MG63 (cell line): ENCODE results near the gene HPS5. TPM values are rescaled to one million over a fixed set of nuclear protein-coding genes. Genes with fewer than 3 reads are reported as not detected.
"Not testable (repeated sequence)": the region's sequence is repeated elsewhere in the genome, so short reads cannot be mapped to it uniquely, and the experiment has no call there.

ENCODE experiments used
- DNase-seq: peaks from one replicate; pipeline ENCODE4 v3.0.0-alpha.2; 2020
- H3K27me3 ChIP-seq: fragments of 250-450 bp; sonication (Bioruptor Pico); 2 replicates; pipeline ENCODE4 v1.5.1; 2020; ENCODE audit warnings: mild to moderate bottlenecking, moderate library complexity
- H3K36me3 ChIP-seq: fragments of 250-450 bp; sonication (Bioruptor Pico); 2 replicates; pipeline ENCODE4 v1.5.1; 2020; ENCODE audit warnings: mild to moderate bottlenecking, moderate library complexity
- H3K4me3 ChIP-seq: fragments of 250-450 bp; sonication (Bioruptor Pico); 2 replicates; pipeline ENCODE4 v1.5.1; 2020; ENCODE audit warnings: mild to moderate bottlenecking, moderate library complexity
- H3K9me3 ChIP-seq: fragments of 250-450 bp; sonication (Bioruptor Pico); 2 replicates; pipeline ENCODE4 v1.5.1; 2020; ENCODE audit warnings: mild to moderate bottlenecking, moderate library complexity
- total RNA-seq: library from RNA; depleted of rRNA; stranded (reverse); fragments of >200 nt; shearing (Covaris generic); gene quantifications from 2 replicates; pipeline ENCODE4 v1.2.3, GENCODE V29; 2014; ENCODE audit warnings: low replicate concordance

HPS5 gene
- total RNA-seq, 1 experiment from 2014 or later = 13.2 TPM

DNA sequence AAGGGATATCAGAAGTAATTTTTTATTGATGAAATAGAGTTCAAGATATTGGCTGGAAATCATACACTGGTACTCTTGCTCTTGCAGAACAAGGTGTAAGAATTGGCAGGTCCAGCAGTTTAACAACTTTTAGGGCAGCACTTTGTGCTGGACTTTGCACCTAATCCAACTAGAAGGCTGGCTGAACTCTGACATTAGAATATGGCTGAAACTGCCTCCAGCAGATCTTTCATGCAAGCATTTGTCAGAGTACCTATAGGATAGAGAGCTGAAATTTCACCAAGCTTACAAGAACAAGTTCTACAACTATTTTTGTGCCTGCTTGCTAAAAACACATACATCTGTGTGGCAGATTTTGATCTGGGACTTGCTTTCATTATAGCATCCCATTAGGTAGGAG, 17.2 kb downstream of the HPS5 start:
- no peak overlapping the region for H3K4me3 ChIP-seq
- H3K36me3 ChIP-seq = peaks cover 2% of the 10 kb centered on the region
- no peak for DNase-seq
- no peaks in the 10 kb centered on the region for H3K27me3 ChIP-seq
- no peaks in the 10 kb centered on the region for H3K9me3 ChIP-seq

- Histone ChIP-seq H3K9me3 (no peaks in the 10 kb centered on the region), H3K4me3 (no peak overlapping the region), H3K36me3 (no peaks in the 10 kb centered on the region; the same call in 1 of the 2 replicates), H3K27me3 (no peaks in the 10 kb centered on the region)
- no peak for DNase-seq
Observed at GRCh38 chr11:18299721-18300120, 22.2 kb downstream of the HPS5 start.

DNA sequence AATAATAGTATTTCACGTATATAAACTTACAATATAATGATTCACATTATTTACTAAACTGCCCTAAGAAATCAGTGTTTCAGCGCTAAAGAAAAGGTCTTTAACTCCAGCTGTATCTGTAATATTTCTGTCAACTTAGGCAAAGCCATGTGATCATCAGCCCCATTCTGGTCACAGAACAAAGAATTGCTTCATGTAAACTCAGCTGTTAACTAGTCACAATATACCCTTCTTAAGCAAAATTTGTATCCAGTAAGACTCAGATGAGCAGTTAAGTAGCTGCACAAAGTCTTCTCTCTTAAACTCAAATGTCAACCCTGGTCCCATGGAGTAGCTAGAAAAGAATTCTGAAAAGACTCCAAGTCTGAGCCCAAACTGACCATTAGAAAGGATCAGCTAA, 26.6 kb downstream of the HPS5 start:
- Histone ChIP-seq H3K36me3 (peaks cover 4% of the 10 kb centered on the region), H3K9me3 (no peaks in the 10 kb centered on the region), H3K27me3 (no peaks in the 10 kb centered on the region), H3K4me3 (no peak overlapping the region)
- no peak for DNase-seq

- Histone ChIP-seq H3K9me3 (no peaks in the 10 kb centered on the region), H3K36me3 (peaks cover 4% of the 10 kb centered on the region), H3K4me3 (no peak overlapping the region), H3K27me3 (no peaks in the 10 kb centered on the region)
- no peak for DNase-seq
Observed at GRCh38 chr11:18294862-18295261, 27.1 kb downstream of the HPS5 start.

DNA sequence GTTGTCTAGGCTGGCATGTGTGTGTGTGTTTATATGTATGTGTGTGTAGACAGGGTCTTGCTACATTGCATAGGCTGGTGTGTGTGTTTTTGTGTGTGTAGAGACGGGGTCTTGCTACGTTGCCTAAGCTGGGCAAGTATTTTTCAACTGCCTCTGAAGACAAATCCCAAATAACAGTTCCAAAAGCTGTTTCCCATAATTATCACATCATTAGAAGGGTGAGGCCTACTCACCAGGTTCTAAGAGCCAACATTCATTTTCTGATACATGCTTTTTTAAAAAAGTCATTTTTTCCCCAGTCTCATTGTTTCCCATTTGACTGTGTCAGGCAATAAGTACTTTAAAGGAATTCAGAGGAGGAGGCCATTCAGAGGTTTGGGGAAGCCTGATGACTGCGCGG, 33.0 kb downstream of the HPS5 start:
- H3K9me3 ChIP-seq = no peaks in the 10 kb centered on the region
- DNase-seq = no peak
- H3K36me3 ChIP-seq = peaks cover 9% of the 10 kb centered on the region
- H3K4me3 ChIP-seq = no peak overlapping the region
- no peaks in the 10 kb centered on the region for H3K27me3 ChIP-seq

DNA sequence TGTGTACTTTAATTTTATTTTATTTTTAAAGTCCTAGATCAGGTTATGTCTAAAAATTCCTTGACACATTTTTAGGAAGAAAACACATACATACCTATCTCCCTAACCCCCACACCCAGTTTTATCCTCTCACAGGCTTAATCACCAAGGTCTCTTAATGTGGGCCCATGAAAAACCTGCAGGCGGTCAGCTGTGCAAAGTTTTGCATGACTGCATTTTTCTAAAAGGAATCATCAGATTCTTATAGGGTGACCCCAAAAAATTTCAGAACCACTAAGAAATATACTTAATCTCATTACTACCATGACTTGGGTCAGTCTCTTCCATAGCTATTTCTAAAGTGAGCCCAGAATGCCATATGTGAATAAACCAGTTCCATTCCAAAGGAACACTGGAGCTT, 36.1 kb downstream of the HPS5 start:
- peaks cover 5% of the 10 kb centered on the region for H3K36me3 ChIP-seq
- no peak for DNase-seq

GRCh38 chr11:18282626-18283025, 39.3 kb downstream of the HPS5 start:
- H3K9me3 ChIP-seq = no peaks in the 10 kb centered on the region
- no peak overlapping the region for H3K4me3 ChIP-seq
- H3K27me3 ChIP-seq = no peaks in the 10 kb centered on the region
- H3K36me3 ChIP-seq = peaks cover 5% of the 10 kb centered on the region
- DNase-seq = no peak

More for the DNA sequence above, 36.1 kb downstream of the HPS5 start:
- H3K4me3 ChIP-seq = no peak overlapping the region
- no peaks in the 10 kb centered on the region for H3K27me3 ChIP-seq
- no peaks in the 10 kb centered on the region for H3K9me3 ChIP-seq

DNA sequence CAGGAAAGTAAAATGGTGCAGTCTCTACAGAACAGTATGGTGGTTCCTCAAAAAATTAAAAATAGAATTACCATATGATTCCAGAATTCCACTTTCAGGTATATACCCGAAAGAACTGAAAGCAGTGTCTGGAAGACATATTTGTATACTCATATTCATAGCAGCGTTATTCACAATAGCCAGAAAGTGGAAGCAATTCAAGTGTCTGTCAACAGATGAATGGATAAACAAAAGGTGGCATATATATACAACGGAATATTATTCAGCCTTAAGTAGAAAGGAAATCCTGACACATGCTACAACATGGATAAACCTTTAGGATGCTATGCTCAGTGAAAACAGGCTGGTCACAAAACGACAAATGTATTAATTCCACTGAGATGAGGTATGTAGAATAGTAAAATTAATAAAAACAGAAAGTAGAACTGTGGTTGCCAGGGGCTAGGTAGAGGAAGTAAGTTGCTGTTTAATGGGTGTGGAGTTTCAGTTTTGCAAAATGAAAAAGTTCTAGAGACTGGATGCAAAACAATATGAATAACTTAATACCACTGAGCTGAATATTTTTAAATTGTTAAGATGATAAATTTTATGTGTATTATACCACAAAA, 41.4 kb downstream of the HPS5 start:
- no peaks in the 10 kb centered on the region for H3K27me3 ChIP-seq
- no peaks in the 10 kb centered on the region; the same call in none of the 2 replicates for H3K36me3 ChIP-seq
- H3K4me3 ChIP-seq = no peak overlapping the region
- no peak for DNase-seq
- no peaks in the 10 kb centered on the region for H3K9me3 ChIP-seq

- H3K9me3 ChIP-seq = no peaks in the 10 kb centered on the region
- no peaks in the 10 kb centered on the region; the same call in none of the 2 replicates for H3K36me3 ChIP-seq
- no peaks in the 10 kb centered on the region for H3K27me3 ChIP-seq
- H3K4me3 ChIP-seq = no peak overlapping the region
- DNase-seq = no peak
Observed at GRCh38 chr11:18277565-18278271, 44.2 kb downstream of the HPS5 start.

DNA sequence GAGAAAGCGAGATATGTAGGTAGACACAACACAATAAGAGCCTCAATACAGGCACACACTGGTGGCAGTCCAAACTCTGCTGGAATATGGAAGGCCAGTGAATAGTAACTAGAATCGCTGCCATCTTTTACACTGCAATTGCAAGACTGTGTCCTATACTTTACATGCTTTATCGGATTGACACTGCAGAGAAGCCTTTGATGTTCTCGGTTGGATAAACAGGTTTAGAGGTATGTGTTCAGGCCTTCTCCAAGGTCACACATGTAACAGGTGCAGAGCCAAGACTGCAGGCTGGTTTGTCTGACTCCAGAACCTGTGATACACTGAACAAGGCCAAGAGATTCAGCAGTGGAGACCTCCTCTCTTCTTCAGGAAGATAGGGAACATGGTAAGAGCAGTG, 50.7 kb downstream of the HPS5 start:
- no peaks in the 10 kb centered on the region; the same call in 1 of the 2 replicates for H3K36me3 ChIP-seq
- no peaks in the 10 kb centered on the region for H3K27me3 ChIP-seq
- no peak for DNase-seq
- H3K9me3 ChIP-seq = no peaks in the 10 kb centered on the region
- H3K4me3 ChIP-seq = no peak overlapping the region

DNA sequence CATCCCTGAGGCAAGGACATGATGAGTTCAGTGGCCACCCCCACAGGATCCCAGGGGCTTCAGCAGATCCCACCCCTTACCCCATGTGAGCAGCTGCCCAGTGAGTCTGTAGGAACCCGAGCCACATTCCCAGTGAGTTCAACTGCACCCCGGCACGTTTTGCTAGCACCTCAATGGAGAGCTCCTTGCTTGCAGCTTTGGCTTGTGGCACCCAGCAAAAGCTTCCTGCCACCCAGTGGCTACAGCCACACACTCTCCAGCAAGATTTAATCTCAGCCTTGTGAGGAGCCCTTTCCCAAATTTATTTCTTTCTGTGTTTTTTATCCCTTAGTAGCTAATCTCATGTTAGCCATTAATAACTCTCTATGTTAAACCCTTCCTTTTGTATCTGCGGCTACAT, 51.8 kb downstream of the HPS5 start:
- H3K36me3 ChIP-seq = no peaks in the 10 kb centered on the region; the same call in 1 of the 2 replicates
- H3K4me3 ChIP-seq = no peak overlapping the region
- no peaks in the 10 kb centered on the region for H3K9me3 ChIP-seq
- no peaks in the 10 kb centered on the region for H3K27me3 ChIP-seq
- DNase-seq = no peak

DNA sequence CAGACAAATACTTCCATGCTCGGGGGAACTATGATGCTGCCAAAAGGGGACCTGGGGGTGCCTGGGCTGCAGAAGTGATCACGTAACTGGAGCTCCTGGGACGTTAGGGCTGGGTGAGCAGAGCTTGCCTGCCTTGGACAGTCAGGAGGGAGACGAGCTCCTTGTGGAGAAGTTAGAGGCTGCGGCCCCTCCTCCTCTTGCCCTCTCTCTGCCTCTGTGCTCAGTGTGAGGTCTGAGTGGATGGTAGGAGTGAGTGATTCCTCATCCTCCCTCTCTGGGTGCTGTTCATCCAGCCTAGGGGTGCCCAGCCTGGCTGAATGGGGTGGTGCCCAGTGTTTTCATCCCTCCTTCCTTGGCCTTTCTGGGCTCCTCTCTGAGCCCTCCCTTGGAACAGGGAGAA, 52.7 kb downstream of the HPS5 start:
- not testable (repeated sequence) for H3K9me3 ChIP-seq, DNase-seq, H3K4me3 ChIP-seq, H3K36me3 ChIP-seq, H3K27me3 ChIP-seq

GRCh38 chr11:18267335-18268133, 54.4 kb downstream of the HPS5 start:
- not testable (repeated sequence) for H3K9me3 ChIP-seq, DNase-seq, H3K27me3 ChIP-seq, H3K4me3 ChIP-seq, H3K36me3 ChIP-seq

DNA sequence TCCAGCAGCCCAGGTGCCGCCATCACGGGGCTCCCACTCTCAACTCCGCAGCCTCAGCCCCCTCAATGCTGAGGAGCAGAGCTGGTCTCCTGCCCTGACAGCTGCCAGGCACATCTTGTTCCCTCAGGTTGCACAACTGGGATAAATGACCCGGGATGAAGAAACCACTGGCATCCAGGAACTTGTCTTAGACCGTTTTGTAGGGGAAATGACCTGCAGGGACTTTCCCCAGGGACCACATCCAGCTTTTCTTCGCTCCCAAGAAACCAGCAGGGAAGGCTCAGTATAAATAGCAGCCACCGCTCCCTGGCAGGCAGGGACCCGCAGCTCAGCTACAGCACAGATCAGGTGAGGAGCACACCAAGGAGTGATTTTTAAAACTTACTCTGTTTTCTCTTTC, 56.0 kb downstream of the HPS5 start, which contains the start of gene SAA1:
SAA1 (plus strand) TSS at position 316 of the 400 bp plus-strand sequence. CDS start 624 bp downstream, outside the sequence.
- no peak for DNase-seq
- H3K27me3 ChIP-seq = no peaks in the 10 kb centered on the region
- no peak within 1 kb of the TSS for H3K4me3 ChIP-seq
- H3K9me3 ChIP-seq = no peaks in the 10 kb centered on the region
- H3K36me3 ChIP-seq = no peaks in the 10 kb centered on the region

DNA sequence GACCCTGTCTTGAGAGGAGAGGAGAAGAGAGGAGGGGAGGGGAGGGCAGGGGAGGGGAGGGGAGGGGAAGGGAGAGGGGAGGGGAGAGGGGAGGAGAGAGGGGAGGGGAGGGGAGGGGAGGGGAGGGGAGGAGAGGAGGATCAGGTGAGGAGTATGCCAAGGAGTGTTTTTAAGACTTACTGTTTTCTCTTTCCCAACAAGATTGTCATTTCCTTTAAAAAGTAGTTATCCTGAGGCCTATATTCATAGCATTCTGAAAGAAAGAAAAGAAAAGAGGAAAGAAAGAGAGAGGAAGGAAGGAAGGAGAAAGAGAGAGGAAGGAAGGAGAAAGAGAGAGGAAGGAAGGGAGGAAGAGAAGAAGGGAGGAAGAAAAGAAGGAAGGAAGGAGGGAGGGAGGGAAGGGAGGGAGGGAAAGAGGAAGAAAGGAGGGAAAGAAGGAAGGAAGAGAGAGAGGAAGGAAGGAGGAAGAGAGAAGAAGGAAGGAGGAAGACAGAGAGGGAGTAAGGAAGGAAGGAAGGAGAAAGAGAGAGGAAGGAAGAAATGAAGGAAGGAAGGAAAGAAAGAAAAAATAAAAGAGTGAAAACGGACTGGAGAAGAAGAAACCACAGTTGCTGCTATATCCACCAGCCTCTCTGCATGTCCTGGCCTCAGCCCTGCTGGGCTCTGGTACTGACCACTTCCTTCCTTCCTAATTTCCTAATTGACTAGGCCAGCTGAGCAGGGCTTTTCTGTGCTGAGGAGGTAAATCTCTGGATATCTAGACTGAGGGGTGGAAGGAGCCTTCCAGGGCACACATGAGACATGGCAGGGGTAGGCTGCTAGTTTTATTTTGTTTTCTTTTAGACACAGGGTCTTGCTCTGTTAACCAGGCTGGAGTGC, 57.0 kb downstream of the HPS5 start:
- Histone ChIP-seq H3K4me3 (no peak overlapping the region), H3K36me3 (no peaks in the 10 kb centered on the region), H3K27me3 (no peaks in the 10 kb centered on the region), H3K9me3 (no peaks in the 10 kb centered on the region)
- no peak for DNase-seq

DNA sequence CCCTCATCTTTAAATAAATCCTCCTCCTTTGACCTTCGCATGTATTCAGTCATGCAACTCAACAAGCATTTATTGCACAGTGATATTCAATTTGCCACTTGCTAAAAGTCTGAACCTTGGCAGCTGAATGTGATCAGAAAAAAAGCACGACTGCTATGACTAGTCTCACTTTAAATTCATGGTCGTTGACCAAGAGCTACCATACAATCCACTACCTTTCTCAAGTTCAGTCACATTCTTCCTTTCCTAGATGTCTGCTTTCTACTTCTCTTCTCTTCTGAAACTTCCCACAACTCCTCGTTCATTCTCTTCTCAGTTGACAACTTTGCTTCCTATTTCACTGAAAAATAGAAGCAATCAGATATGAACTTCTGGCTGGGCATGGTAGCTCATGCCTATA, 57.9 kb downstream of the HPS5 start:
- Histone ChIP-seq H3K27me3 (no peaks in the 10 kb centered on the region), H3K4me3 (no peak overlapping the region)

More for the DNA sequence above, 57.9 kb downstream of the HPS5 start:
- no peaks in the 10 kb centered on the region for H3K36me3 ChIP-seq
- no peaks in the 10 kb centered on the region for H3K9me3 ChIP-seq
- DNase-seq = no peak
